HPDE6-E6E7 (cell line): ENCODE results near the gene MYL7.

ENCODE experiments used
- DNase-seq: peaks from one replicate; pipeline ENCODE4 v3.0.0; 2011; ENCODE audit warnings: missing footprints; ENCODE audit errors: extremely low spot score

The MYL7 gene

DNA sequence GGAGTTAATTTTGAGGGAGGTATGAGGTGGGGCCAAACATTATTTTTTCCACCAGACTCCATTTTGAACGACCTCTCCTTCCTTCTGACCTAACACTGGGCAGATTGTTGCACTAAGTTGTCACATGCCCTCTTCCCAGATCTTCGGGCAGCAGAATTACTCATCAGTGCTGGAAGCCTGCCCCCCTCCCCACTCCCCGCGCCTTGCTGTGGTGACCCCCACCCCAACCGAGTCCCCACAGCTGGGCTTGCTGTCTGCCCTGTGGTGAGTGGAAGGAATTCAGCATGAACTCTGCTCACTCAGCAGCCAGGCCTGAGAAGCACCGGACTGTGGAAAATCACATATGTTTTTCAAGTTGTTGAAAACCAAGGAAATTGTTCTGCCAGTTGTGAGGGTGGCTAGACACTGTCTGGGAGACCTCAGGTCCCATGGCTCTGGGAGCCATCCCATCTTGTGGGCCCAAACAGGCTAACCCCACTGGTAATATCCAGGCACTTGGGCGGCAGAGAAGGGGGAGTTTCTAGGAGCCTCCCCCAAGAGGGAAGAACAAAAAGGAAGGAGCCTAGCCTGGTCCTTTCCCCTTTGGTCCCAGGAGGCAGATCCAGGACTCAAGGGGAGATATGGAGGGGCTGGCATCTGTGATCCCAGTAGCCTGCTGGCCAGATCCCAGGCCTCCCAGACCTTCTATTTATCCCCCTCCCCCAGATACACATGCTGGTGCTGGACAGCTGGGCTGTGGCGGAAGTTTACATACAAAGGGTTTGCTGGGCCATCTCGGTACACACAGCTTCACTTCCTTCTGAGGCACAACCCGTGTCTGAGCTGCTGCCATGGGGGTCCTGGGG lies 40.5 kb downstream of the MYL7 start:
- no peak for DNase-seq

DNA sequence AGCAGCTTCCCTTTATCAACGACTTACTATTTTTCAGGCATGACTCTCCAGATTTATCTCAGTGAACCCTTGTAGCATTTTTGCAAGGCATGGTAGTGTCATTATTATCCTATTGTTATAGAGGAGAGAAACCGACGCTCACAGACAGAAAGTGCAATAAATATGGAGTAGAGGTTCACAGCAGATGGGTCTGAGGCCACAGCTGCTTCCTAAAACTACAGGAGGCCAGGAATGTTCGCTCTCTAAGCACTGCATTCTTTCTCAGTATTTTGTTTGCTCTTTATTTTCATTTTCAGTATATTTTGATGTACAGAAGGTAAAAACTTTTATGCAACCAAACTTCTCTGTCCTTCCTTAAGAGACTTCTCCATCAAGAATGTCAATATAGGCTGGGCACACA lies 41.5 kb downstream of the MYL7 start:
- no peak for DNase-seq

DNA sequence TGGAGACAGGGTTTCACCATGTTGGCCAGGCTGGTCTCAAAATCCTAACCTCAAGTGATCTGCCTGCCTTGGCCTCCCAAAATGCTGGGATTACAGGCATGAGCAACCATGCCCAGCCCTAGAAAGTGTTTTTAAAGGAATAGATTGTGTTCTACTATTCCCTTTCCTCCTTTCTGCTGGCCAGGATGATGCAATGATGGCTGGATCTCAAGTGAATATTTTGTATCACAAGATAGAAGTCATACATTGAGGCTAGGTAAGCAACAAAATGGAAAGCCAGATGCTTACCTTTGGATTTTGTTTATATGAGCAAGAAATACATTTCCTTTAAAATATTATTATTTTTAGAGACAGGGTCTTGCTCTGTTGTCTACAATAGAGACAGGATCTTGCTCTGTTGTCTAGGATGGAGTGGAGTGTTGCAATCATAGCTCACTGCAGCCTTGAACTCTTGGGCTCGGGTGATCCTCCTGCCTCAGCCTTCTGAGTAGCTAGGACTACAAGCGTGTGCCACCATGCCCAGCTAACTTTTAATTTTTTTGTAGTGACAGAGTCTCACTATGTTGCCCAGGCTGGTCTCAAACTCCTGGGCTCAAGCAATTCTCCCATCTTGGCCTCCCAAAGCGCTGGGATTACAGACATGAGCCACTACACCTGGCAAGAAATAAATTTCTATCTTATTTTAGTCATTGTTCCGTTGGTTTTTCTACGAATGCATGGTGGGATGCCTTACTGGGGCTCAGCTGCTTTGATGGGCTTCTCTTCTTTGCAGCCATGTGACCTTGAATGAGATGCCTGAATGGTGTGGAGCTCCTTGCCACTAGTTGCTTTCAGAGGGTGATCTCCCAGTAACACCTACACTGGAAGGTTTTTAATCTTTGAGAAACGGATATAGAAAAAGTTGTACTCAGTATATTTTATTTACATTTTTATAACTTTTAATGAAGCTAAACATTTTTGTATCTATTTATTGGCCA lies 42.8 kb downstream of the MYL7 start:
- DNase-seq, result no peak

DNA sequence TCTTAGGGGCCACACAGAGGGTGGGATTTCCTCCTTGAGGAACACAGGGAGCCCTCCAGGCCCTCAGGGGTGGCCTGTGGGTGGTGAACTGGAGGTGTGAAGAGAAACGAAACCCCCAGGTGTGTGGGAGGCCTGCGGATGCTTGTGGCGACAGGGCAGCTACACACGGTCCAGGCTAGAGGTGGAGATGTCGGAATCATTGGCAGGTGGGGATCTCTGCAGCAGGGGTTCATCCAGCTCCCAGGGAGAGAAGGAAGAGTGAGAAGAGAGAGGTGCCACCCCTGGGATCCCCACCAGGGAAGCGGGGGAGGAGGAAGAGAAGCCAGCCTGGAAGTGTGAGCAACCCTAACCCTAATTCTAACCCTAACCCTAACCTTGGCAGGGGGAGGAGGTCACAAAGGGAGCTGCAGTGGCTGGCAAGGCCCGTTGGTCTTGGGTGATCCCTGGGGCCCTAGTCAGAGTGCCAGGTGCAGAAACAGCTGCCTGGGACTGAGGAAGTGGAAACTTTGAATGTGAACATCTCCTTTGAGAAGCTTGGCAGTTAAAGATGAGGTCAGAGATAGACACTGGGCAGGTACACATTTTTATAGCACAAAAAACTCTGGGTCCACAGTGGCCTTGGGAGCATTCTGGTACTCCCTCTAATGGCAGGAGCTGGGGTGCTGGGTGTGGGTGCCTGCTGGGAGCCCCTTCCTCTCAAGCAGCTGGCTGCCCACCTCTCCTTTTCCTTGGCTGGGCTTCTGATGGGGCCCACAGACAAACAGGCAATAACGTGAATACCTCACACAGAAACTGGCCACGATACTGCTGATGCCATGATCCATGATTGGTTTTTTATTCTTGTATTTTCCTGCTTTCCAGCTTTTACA lies 43.8 kb downstream of the MYL7 start:
- no peak for DNase-seq

DNA sequence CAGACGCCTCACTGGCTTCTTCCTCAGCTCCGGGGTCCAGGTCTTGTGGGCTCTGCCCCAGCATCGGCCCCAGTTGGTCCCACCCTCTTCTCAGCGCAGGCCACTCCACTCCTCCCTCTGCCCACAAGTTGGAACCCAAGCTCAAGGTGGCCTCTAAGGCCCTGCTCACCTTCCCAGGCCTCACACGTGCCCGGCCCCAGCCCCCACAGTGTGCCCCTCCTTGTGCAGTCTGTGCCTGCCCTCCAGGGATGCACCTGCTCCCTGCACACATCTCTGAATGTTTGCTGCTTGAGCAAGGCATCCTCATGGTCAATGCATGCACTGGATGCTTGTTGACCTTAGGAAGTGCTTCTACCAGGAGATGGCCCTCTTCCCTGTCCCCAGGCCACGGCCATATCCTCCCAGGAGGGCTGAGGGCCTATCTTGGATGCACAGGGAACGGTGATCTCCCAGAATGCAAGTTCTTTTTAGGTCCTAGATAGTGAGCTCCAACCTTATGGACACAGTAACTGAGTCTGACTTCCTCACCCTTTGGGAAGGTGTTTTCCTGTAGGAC lies 44.7 kb downstream of the MYL7 start:
- DNase-seq, result no peak

DNA sequence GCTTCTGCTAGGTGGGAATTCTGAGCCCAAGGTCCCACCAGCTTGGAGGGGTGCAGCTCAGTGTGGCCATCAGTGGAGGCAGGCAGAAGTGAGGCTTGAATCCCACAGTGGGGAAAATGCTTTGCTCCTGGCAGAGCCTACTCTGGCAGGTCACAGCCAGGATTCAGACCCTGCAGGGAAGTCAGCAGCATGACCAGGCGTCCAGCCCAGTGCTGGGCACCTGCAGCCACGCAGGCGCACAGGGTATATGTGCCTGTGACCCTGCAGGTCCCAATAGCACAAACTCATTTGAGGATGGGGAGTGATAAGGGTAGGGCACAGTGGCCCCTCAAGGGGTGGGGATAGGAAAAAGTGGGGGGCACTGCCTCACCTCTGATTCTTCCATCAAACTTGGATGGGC lies 45.4 kb downstream of the MYL7 start:
- DNase-seq, result no peak

DNA sequence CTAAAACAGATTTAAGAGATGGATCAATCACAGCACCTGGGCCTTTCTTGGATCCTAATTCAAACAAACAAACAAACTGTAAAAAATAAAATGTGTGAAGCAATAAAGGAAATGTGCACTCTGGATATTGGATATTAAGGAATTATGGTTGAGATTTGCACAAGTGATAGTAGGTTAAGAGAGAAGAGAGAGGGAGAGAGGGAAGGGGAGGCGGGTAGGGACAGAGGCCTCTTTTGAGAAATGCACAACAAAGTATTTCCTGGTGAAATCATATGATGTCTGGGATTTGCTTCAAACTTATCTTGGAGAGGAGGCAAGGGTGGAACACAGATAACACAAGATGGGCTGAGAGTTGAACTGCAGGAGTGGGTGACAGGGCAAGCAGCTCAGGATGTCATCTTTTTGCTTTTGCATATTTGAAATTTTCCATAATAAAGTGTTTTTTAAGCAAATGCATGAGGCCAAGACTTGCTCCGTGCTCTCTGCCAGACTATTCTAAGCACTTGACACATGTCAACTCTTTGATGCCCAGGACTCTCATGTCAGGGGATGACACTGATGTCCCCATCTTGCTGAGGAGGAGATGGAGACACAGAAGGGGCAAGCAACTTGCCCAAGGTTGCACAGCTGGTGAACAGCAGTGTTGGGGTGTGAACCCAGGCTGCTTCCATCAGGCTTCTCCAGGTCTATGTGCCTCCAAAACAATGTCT lies 46.1 kb downstream of the MYL7 start:
- no peak for DNase-seq

DNA sequence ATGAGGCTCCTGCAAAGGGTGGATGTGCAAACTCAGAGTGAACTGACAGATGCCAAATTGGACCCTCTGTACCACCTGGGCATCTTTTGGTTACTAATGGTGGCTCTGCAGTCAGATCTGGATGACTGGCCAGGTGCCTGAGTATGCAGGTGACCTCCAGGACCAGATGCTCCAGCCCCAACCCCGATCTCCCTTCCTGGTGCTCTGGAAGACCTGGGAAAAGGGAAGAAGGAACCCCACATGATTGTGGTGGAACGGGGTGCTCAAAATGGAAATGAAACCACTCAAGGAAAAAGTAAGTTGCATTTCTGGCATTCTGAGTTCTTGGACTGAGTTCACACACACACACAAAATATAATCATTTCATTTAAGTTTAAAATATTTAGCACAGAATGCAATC lies 46.8 kb downstream of the MYL7 start:
- DNase-seq, result no peak

DNA sequence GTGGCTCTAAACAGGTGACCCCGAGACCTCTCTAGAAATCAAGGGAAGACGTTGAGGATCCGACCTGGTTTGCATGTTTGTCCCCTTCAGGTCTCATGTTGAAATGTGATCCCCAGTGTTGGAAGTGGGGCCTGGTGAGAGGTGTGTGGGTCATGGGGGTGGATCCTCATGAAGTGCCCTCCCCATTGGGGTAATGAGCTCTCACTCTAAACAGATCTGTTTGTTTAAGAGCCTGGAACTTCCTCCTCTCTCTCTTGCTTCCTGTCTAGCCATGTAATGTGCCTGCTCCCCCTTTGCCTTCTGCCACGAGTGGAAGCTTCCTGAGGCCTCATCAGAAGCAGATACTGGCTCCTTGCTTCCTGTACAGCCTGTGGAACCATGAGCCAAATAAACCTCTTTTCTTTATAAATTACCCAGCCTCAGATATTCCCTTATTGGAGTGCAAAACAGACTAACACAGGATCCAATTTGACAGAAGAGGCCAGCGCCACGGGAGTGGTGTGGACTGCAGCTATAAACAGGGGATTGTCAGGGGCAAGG lies 48.0 kb downstream of the MYL7 start:
- no peak for DNase-seq
